HFF-Myc (cell line): ENCODE results near the gene ACOT8.
"Not testable (repeated sequence)": the region's sequence is repeated elsewhere in the genome, so short reads cannot be mapped to it uniquely, and the experiment has no call there.

Source experiments
- DNase-seq: peaks from one replicate; pipeline ENCODE4 v3.0.0-alpha.2; 2011; ENCODE audit warnings: low read depth; ENCODE audit errors: extremely low read depth
- H3K4me3 ChIP-seq: replicated peaks from 2 replicates; pipeline ENCODE4 v1.5.1; 2011; ENCODE audit warnings: low read depth, mild to moderate bottlenecking, control low read depth, low read length
- TF ChIP-seq, protein P1 (sequence below): IDR thresholded peaks from 2 replicates; pipeline ENCODE4 v1.5.1; 2012; ENCODE audit warnings: mild to moderate bottlenecking, low read depth, low read length, control low read depth; ENCODE audit errors: missing control alignments

ACOT8 gene

DNA sequence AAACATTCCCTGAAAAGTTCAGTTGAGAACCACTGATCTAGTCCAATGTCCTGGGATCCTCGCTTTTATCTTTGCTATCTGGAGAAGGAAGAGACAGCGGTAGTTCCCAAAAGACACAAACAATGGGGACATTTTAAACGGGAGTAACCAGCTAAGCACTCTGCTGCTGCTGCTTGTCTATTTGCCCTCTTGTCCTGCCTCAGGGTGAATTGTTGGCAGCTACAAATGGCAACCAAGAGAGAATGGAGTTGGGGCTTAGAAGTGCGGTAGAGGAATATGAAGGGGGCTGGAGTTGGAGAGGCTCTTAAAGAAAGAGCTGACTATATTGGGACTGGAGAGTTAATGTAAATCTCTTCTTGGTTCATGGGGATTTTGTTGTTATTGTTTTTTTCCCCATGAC is 17.4 kb upstream of the ACOT8 start:
- TF ChIP-seq, protein P1, sequence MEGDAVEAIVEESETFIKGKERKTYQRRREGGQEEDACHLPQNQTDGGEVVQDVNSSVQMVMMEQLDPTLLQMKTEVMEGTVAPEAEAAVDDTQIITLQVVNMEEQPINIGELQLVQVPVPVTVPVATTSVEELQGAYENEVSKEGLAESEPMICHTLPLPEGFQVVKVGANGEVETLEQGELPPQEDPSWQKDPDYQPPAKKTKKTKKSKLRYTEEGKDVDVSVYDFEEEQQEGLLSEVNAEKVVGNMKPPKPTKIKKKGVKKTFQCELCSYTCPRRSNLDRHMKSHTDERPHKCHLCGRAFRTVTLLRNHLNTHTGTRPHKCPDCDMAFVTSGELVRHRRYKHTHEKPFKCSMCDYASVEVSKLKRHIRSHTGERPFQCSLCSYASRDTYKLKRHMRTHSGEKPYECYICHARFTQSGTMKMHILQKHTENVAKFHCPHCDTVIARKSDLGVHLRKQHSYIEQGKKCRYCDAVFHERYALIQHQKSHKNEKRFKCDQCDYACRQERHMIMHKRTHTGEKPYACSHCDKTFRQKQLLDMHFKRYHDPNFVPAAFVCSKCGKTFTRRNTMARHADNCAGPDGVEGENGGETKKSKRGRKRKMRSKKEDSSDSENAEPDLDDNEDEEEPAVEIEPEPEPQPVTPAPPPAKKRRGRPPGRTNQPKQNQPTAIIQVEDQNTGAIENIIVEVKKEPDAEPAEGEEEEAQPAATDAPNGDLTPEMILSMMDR, result no peak
- H3K4me3 ChIP-seq, result no peak overlapping the region
- no peak for DNase-seq

- DNase-seq, result not testable (repeated sequence)
Measured at GRCh38 chr20:45874104-45874481, 16.9 kb upstream of the ACOT8 start.

DNA sequence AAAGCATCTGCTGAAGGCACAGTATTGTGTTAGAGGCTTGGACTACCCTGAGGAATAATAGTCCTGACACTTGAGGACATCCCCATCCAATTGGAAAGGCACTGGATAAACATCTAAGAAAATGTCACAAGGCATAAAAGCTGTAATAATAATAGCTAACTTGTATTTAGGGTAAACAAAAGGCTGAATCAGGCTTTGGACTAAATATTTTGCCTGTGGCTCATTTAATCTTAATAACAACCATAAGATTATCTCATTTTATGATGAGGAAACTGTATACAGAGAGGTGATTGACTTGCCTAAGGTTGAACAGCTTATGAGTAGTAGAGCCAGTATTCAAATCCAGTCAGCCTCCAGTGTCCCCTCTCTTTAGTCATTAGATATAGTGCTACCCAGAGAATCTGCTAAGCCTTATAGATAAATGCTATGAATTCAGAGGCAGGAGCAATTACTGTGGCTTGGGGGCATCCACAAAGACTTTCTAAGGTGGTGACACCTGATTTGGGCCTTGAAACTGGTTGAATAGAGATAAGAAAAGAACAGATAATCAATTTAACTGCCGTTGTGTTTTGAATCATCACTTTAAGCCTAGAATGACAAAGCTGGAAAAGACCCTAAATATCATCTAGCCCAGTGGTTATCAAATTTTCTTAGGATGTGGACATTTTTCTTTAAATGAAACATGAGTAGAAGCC is 16.4 kb upstream of the ACOT8 start:
- TF ChIP-seq, protein P1, result no peak
- DNase-seq, result no peak
- no peak overlapping the region for H3K4me3 ChIP-seq

More at GRCh38 chr20:45874104-45874481, 16.9 kb upstream of the ACOT8 start:
- H3K4me3 ChIP-seq, result not testable (repeated sequence)

GRCh38 chr20:45872626-45873025 is 15.4 kb upstream of the ACOT8 start:
- TF ChIP-seq, protein P1, result no peak
- no peak for DNase-seq
- no peak overlapping the region for H3K4me3 ChIP-seq

- DNase-seq, result no peak
- no peak overlapping the region for H3K4me3 ChIP-seq
- TF ChIP-seq, protein P1, result no peak
Measured at GRCh38 chr20:45867819-45868176, 10.6 kb upstream of the ACOT8 start.

DNA sequence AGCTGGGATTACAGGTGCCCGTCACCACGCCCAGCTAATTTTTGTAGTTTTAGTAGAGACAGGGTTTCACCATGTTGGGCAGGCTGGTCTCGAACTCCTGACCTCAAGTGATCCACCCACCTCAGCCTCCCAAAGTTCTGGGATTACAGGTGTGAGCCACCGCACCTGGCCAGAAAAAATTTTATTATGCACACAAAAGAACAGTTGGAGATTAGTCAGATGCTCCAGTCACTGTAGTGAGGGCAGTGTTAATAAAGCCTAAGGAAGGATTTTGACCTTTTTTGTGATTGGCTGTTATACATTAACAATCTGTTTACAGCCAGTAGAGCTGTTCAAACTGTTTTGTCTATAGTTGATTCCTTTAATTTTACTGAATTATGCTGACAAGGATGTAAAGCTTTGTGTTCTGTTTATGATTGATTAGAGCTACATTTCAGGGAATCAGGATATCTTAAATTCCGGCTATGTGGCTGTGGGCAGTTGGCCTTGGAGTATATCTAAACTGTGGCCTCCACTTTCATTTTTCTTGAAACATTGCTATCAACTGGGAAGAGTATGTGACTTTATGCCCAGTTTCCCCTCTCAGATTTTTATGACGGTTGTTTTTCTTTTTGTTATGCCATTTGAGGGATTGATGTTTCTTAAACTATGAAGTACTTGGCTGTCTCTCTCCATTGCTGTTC is 10.1 kb upstream of the ACOT8 start:
- no peak overlapping the region for H3K4me3 ChIP-seq
- TF ChIP-seq, protein P1, result no peak
- DNase-seq, result no peak

DNA sequence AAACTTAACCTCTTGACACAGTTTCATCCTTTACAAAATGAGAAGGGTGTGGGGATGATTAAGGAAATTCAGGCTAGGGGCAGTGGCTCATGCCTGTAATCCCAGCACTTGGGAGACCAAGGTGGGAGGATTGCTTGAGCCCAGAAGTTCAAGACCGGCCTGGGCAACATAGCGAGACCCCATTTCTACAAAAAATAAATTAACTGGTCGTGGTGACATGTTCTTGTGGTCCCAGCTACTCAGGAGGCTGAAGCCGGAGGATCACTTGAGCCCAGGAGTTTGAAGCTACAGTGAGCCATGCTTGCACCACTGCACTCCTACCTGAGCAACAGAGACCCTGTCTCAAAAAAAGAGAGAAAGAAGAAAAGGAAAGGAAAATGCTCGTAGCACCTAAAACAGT is 9.3 kb upstream of the ACOT8 start:
- H3K4me3 ChIP-seq, result no peak overlapping the region
- DNase-seq, result no peak
- TF ChIP-seq, protein P1, result no peak
